GM12878 (cell line): Measurements from ENCODE around the gene ETHE1. TPM values are rescaled to one million over a fixed set of nuclear protein-coding genes. Genes with fewer than 3 reads are reported as not detected.

ENCODE experiments used
- ATAC-seq: fragments of 200-7000 bp; cut with Tn5 transposase; 3 replicates; pipeline ENCODE4 v1.9.1; 2020; ENCODE audit warnings: mild to moderate bottlenecking, moderate library complexity
- BruUV-seq: library from RNA; stranded (reverse); fragments of 400-500 nt; replicated peaks from 2 replicates; lab custom pipeline; 2021; lab: Mats Ljungman, UMichigan
- CTCF ChIA-PET: fragments of 300-600 bp; sonication (Branson Sonifier 250); formaldehyde crosslinking; extraction: SDS; loops from one replicate; lab custom pipeline; 2021; ENCODE audit warnings: inconsistent platforms; lab: Yijun Ruan, JAX
- POLR2A ChIA-PET: fragments of 350-600 bp; formaldehyde crosslinking; extraction: SDS; loops from one replicate; lab custom pipeline; 2021; ENCODE audit warnings: inconsistent platforms; lab: Charles Lee
- RAD21 ChIA-PET: fragments of 300-600 bp; sonication (Branson Sonifier 250); formaldehyde crosslinking; loops from one replicate; lab custom pipeline; 2023; ENCODE audit warnings: antibody characterized with exemption; ENCODE audit not compliant: unreplicated experiment; lab: Charles Lee
- SMC1A ChIA-PET: fragments of 300-600 bp; sonication (Branson Sonifier 250); formaldehyde crosslinking; loops from one replicate; lab custom pipeline; 2023; ENCODE audit not compliant: unreplicated experiment, uncharacterized antibody; lab: Charles Lee
- DNase-seq: peaks from one replicate; pipeline ENCODE4 v3.0.0-alpha.2; 2011; ENCODE audit warnings: low read depth, low spot score
- FAIRE-seq: peaks from 3 replicates; lab custom pipeline; 2011; peaks lifted over from hg19 to GRCh38; lab: Jason Lieb, UNC
- H2AFZ ChIP-seq: 2 replicates; pipeline ENCODE4 v1.6.0; 2011; ENCODE audit warnings: low read depth, low read length, control low read depth; ENCODE audit not compliant: control insufficient read depth
- H3K27ac ChIP-seq: 2 replicates; pipeline ENCODE4 v1.5.1; 2011; ENCODE audit warnings: control low read depth; ENCODE audit not compliant: control insufficient read depth, insufficient read depth
- H3K27me3 ChIP-seq, 2 experiments: replicated peaks in 1 of 2; 2 replicates each; pipeline versions ENCODE4 v1.6.0 to v1.6.1; 2011; ENCODE audit warnings: low read length in 1 of 2; ENCODE audit not compliant: control insufficient read depth in 2 of 2, insufficient read depth in 2 of 2
- H3K36me3 ChIP-seq, 2 experiments: 2 replicates each; pipeline ENCODE4 v1.5.1; 2011; ENCODE audit warnings: low read length in 1 of 2; ENCODE audit not compliant: control insufficient read depth in 2 of 2, insufficient read depth in 2 of 2
- H3K4me1 ChIP-seq: 2 replicates; pipeline ENCODE4 v1.6.1; 2011; ENCODE audit warnings: mild to moderate bottlenecking, low read length, moderate library complexity, mixed read lengths; ENCODE audit not compliant: control insufficient read depth, insufficient read depth
- H3K4me2 ChIP-seq: 2 replicates; pipeline ENCODE4 v1.6.0; 2011; ENCODE audit warnings: control low read depth; ENCODE audit not compliant: control insufficient read depth, insufficient read depth
- H3K4me3 ChIP-seq: fragments of 200-600 bp; sonication (generic); 2 replicates; pipeline ENCODE4 v1.5.1; 2016
- H3K79me2 ChIP-seq: 2 replicates; pipeline ENCODE4 v1.6.0; 2011; ENCODE audit warnings: low read length; ENCODE audit not compliant: control insufficient read depth, insufficient read depth
- H3K9ac ChIP-seq: 2 replicates; pipeline ENCODE4 v1.8.0; 2011; ENCODE audit warnings: low read length, control low read depth, mixed read lengths; ENCODE audit not compliant: control insufficient read depth, insufficient read depth
- H3K9me3 ChIP-seq: replicated peaks from 3 replicates; pipeline ENCODE4 v1.5.1; 2011; ENCODE audit warnings: mild to moderate bottlenecking, low read length; ENCODE audit not compliant: control insufficient read depth, insufficient read depth
- H4K20me1 ChIP-seq: 2 replicates; pipeline ENCODE4 v1.6.0; 2011; ENCODE audit not compliant: control insufficient read depth, insufficient read depth
- BACH1 ChIP-seq: fragments of 450-650 bp; IDR thresholded peaks from 2 replicates; pipeline ENCODE4 v1.6.1; 2017; ENCODE audit warnings: mild to moderate bottlenecking, borderline replicate concordance
- EGR1 ChIP-seq, 2 experiments: IDR thresholded peaks; 1 replicate in 1 of 2; 2 replicates in 1 of 2; pipeline ENCODE4 v1.6.1; 2011 to 2012; ENCODE audit warnings: low read depth in 2 of 2, low read length in 2 of 2, borderline replicate concordance in 1 of 2, mild to moderate bottlenecking in 1 of 2, moderate library complexity in 1 of 2
- FOXM1 ChIP-seq: IDR thresholded peaks from 2 replicates; pipeline ENCODE4 v1.6.1; 2012; ENCODE audit warnings: low read depth, mild to moderate bottlenecking, inconsistent platforms, low read length, moderate library complexity
- PAX5 ChIP-seq: IDR thresholded peaks from 2 replicates; pipeline ENCODE4 v1.6.1; 2011; ENCODE audit warnings: low read depth, low read length, borderline replicate concordance
- PBX3 ChIP-seq: IDR thresholded peaks from 2 replicates; pipeline ENCODE4 v1.6.1; 2011; ENCODE audit warnings: mild to moderate bottlenecking, low read depth, low read length, moderate library complexity; ENCODE audit not compliant: insufficient replicate concordance
- POLR2A ChIP-seq: IDR thresholded peaks from 2 replicates; pipeline ENCODE4 v1.6.1; 2011; ENCODE audit warnings: low read depth, mild to moderate bottlenecking, low read length
- RUNX3 ChIP-seq: IDR thresholded peaks from 2 replicates; pipeline ENCODE4 v1.6.1; 2012; ENCODE audit warnings: low read length, inconsistent platforms
- SP1 ChIP-seq: IDR thresholded peaks from one replicate; pipeline ENCODE4 v1.6.1; 2011; ENCODE audit warnings: low read depth, low read length
- STAT1 ChIP-seq: fragments of 450-650 bp; conservative IDR thresholded peaks from 2 replicates; pipeline ENCODE4 v1.6.1; 2014; ENCODE audit warnings: antibody characterized with exemption, mild to moderate bottlenecking
- STAT3 ChIP-seq: IDR thresholded peaks from 2 replicates; pipeline ENCODE4 v1.6.1; 2011; ENCODE audit warnings: low read depth, low read length, improper control_type of control experiment
- YY1 ChIP-seq: IDR thresholded peaks from 2 replicates; pipeline ENCODE4 v1.6.1; 2011; ENCODE audit warnings: low read depth, mild to moderate bottlenecking, low read length
- WGBS: methylation state at CpG from one replicate; pipeline ENCODE4 v1.1.6; 2016; ENCODE audit warnings: low lambda C conversion rate; ENCODE audit not compliant: insufficient replicate concordance, insufficient coverage; ENCODE audit errors: missing lambda C conversion rate; 5-methylcytosine and 5-hydroxymethylcytosine counted together
- in situ Hi-C: fragments of 300-500 bp; cut with MboI; formaldehyde crosslinking; loops from 9 replicates; pipeline ENCODE4 v1.14.3; 2018; ENCODE audit warnings: mixed read lengths
- intact Hi-C: fragments of 100-400 bp; cut with micrococcal nuclease; formaldehyde crosslinking; loops from one replicate; pipeline ENCODE4 v1.14.2; 2022; ENCODE audit not compliant: unreplicated experiment
- polyA plus RNA-seq, 11 experiments: library from polyadenylated mRNA; depleted of rRNA in 4 of 11; unstranded in 6 of 11; stranded (reverse) in 5 of 11; fragments of >200 nt; fragmentation: Nextera tagmentation in 4 of 11; fragmentation: Illumina TruSeq in 1 of 11; extraction: Ambion mirVana in 4 of 11; extraction: Trizol in 1 of 11; gene quantifications; 1 replicate in 1 of 11; 2 replicates in 10 of 11; pipeline versions ENCODE4 v1.2.1 to v1.2.3, GENCODE V29; 2011 to 2016; ENCODE audit warnings: inconsistent platforms in 2 of 11, missing spikeins in 2 of 11, low read depth in 1 of 11
- total RNA-seq, 4 experiments: library from RNA; depleted of rRNA in 3 of 4; stranded (reverse); fragments of >200 nt in 3 of 4; fragmentation: Illumina TruSeq in 1 of 4; extraction: Trizol in 1 of 4; gene quantifications; 2 replicates each; pipeline versions ENCODE4 v1.2.1 to v1.2.3, GENCODE V29; 2013 to 2021
- TF ChIP-seq, protein P1 (sequence below): fragments of 450-650 bp; IDR thresholded peaks from 2 replicates; pipeline ENCODE4 v1.6.1; 2017; ENCODE audit warnings: borderline replicate concordance
- TF ChIP-seq, protein P2 (sequence below): fragments of 450-650 bp; IDR thresholded peaks from 2 replicates; pipeline ENCODE4 v1.6.1; 2016; ENCODE audit warnings: mild to moderate bottlenecking
- TF ChIP-seq, protein P3 (sequence below): fragments of 450-650 bp; formaldehyde crosslinking; IDR thresholded peaks from 2 replicates; pipeline ENCODE4 v1.4.0; 2022; ENCODE audit warnings: mild to moderate bottlenecking, moderate library complexity

ETHE1 gene
- total and polyA plus RNA-seq, 10 of the 15 experiments (the other 5 are each of a cell fraction or from before 2014, with no cell fraction given), result 22.1 to 155 (median 52.7) TPM

- peak in 1 of 2 experiments; percentile 53; a peak in 2 of 3 replicates for TF ChIP-seq EGR1 (IDR thresholded peaks at IDR 0.05; ENCODE audit: borderline replicate concordance in 1 of 2, low read depth in 2 of 2, low read length in 2 of 2)
- TF ChIP-seq PAX5, result no peak
- TF ChIP-seq, protein P1, sequence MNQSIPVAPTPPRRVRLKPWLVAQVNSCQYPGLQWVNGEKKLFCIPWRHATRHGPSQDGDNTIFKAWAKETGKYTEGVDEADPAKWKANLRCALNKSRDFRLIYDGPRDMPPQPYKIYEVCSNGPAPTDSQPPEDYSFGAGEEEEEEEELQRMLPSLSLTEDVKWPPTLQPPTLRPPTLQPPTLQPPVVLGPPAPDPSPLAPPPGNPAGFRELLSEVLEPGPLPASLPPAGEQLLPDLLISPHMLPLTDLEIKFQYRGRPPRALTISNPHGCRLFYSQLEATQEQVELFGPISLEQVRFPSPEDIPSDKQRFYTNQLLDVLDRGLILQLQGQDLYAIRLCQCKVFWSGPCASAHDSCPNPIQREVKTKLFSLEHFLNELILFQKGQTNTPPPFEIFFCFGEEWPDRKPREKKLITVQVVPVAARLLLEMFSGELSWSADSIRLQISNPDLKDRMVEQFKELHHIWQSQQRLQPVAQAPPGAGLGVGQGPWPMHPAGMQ, result no peak
- peak; percentile 16; the same call in 1 of the 2 replicates for TF ChIP-seq BACH1
- TF ChIP-seq, protein P2, sequence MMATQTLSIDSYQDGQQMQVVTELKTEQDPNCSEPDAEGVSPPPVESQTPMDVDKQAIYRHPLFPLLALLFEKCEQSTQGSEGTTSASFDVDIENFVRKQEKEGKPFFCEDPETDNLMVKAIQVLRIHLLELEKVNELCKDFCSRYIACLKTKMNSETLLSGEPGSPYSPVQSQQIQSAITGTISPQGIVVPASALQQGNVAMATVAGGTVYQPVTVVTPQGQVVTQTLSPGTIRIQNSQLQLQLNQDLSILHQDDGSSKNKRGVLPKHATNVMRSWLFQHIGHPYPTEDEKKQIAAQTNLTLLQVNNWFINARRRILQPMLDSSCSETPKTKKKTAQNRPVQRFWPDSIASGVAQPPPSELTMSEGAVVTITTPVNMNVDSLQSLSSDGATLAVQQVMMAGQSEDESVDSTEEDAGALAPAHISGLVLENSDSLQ, result peak; percentile 90
- TF ChIP-seq YY1, result 0 out of 2 replicates have a peak, but pooled peaks have one; percentile 19
- TF ChIP-seq, all 136 proteins: peak for 9
Measured at GRCh38 chr19:43463381-43464133, 63.4 kb downstream of the ETHE1 start (continued).

- no peak for ATAC-seq
- 35% methylated on average over 24 of the region's 33 CpGs for WGBS
- Histone ChIP-seq H3K79me2 (no peaks in the 10 kb centered on the region), H3K9ac (no peak overlapping the region), H3K4me2 (peak overlapping the region; percentile 78), H3K9me3 (no peaks in the 10 kb centered on the region), H3K27ac (no peak overlapping the region), H3K4me3 (no peak overlapping the region), H2AFZ (peak overlapping the region; percentile 75), H4K20me1 (no peaks in the 10 kb centered on the region), H3K36me3 (no peaks in the 10 kb centered on the region), H3K27me3 (no peaks in the 10 kb centered on the region)
- CTCF ChIA-PET, result interaction anchor here (0.9 to 3.9 kb wide), 7 partner anchors 15 to 63 kb away, joined by 3 to 31 read pairs (median 4); no protein-coding TSS in a partner anchor
- BruUV-seq, result no TSS peak
- in situ Hi-C loops, result no loop called here
- SMC1A ChIA-PET, result interaction anchor here (1.0 to 2.4 kb wide), 5 partner anchors 11 to 57 kb away, joined by 3 to 10 read pairs (median 3); no protein-coding TSS in a partner anchor
- DNase-seq, result no peak
- POLR2A ChIA-PET, result interaction anchor here (0.8 to 1.7 kb wide), 3 partner anchors 33 to 70 kb away, joined by 3 to 14 read pairs (median 3); partner anchors contain the start of gene ZNF575
- intact Hi-C loops, result loop anchor here (1.0 to 5.0 kb wide), 2 partner anchors 39 to 133 kb away; partner anchors contain the start of genes IRGQ, PHLDB3 and ZNF576
- TF ChIP-seq RUNX3, result no peak
- TF ChIP-seq POLR2A, result no peak; the same call in 1 of the 2 replicates
- TF ChIP-seq, protein P3, sequence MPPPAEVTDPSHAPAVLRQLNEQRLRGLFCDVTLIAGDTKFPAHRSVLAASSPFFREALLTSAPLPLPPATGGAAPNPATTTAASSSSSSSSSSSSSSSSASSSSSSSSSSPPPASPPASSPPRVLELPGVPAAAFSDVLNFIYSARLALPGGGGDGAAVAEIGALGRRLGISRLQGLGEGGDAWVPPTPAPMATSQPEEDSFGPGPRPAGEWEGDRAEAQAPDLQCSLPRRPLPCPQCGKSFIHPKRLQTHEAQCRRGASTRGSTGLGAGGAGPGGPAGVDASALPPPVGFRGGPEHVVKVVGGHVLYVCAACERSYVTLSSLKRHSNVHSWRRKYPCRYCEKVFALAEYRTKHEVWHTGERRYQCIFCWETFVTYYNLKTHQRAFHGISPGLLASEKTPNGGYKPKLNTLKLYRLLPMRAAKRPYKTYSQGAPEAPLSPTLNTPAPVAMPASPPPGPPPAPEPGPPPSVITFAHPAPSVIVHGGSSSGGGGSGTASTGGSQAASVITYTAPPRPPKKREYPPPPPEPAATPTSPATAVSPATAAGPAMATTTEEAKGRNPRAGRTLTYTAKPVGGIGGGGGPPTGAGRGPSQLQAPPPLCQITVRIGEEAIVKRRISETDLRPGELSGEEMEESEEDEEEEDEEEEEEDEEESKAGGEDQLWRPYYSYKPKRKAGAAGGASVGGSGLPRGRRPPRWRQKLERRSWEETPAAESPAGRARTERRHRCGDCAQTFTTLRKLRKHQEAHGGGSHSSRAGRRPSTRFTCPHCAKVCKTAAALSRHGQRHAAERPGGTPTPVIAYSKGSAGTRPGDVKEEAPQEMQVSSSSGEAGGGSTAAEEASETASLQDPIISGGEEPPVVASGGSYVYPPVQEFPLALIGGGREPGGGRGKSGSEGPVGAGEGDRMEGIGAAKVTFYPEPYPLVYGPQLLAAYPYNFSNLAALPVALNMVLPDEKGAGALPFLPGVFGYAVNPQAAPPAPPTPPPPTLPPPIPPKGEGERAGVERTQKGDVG (CRISPR knock-in tag), result no peak
- no peak for TF ChIP-seq SP1
- no peak for TF ChIP-seq STAT1
- TF ChIP-seq FOXM1, result no peak
- no peak for TF ChIP-seq STAT3
- TF ChIP-seq PBX3, result no peak
- TF ChIP-seq, all 136 proteins: peak for 0
- RAD21 ChIA-PET, result interaction anchor here (0.6 to 1.8 kb wide), 10 partner anchors 10 to 1383 kb away, joined by 3 to 8 read pairs (median 5); partner anchors contain the start of gene ZNF575
- peak; percentile 13 for FAIRE-seq
- H3K4me1 ChIP-seq, result peaks cover 8% of the 10 kb centered on the region; the same call in 1 of the 2 replicates
Measured at GRCh38 chr19:43462785-43463380, 64.1 kb downstream of the ETHE1 start.
